GM23248 (cell line): ENCODE data around the gene TM2D1.

Experiments
- EZH2 ChIP-seq: fragments of 200-600 bp; sonication (generic); IDR thresholded peaks from 2 replicates; pipeline ENCODE4 v1.6.1; 2018; ENCODE audit warnings: antibody characterized with exemption, mild to moderate bottlenecking; ENCODE audit not compliant: insufficient read depth, poor library complexity, severe bottlenecking
- EZH2phosphoT487 ChIP-seq: fragments of 200-600 bp; sonication (generic); IDR thresholded peaks from 2 replicates; pipeline ENCODE4 v1.6.1; 2018; ENCODE audit warnings: antibody characterized with exemption, moderate library complexity, mild to moderate bottlenecking, low read depth; ENCODE audit not compliant: insufficient read depth

GRCh38 chr1:61756773-61757172 lies 31.8 kb upstream of the TM2D1 start:
- TF ChIP-seq EZH2 (no peak), EZH2phosphoT487 (no peak)
